ENCODE measurements around the gene ARAP1. TPM values are rescaled to one million over a fixed set of nuclear protein-coding genes. Genes with fewer than 3 reads are reported as not detected.

The ARAP1 gene
- total and polyA plus RNA-seq, 2 of the 8 experiments (the other 6 are each of a cell fraction or from before 2014, with no cell fraction given): 25.7 to 61.6 TPM

GRCh38 chr11:72792437-72793021, 40.3 kb upstream of the ARAP1 start (continued):
- TF ChIP-seq CHD7 (IDR thresholded peaks at IDR 0.05; ENCODE audit: insufficient replicate concordance, low read length): no peak
- TF ChIP-seq, protein P1, sequence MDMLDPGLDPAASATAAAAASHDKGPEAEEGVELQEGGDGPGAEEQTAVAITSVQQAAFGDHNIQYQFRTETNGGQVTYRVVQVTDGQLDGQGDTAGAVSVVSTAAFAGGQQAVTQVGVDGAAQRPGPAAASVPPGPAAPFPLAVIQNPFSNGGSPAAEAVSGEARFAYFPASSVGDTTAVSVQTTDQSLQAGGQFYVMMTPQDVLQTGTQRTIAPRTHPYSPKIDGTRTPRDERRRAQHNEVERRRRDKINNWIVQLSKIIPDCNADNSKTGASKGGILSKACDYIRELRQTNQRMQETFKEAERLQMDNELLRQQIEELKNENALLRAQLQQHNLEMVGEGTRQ (IDR thresholded peaks at IDR 0.05; ENCODE audit: low read length): no peak
- TF ChIP-seq KDM4A (IDR thresholded peaks at IDR 0.05; ENCODE audit: low read depth, low read length, severe bottlenecking): no peak
- TF ChIP-seq, protein P2, sequence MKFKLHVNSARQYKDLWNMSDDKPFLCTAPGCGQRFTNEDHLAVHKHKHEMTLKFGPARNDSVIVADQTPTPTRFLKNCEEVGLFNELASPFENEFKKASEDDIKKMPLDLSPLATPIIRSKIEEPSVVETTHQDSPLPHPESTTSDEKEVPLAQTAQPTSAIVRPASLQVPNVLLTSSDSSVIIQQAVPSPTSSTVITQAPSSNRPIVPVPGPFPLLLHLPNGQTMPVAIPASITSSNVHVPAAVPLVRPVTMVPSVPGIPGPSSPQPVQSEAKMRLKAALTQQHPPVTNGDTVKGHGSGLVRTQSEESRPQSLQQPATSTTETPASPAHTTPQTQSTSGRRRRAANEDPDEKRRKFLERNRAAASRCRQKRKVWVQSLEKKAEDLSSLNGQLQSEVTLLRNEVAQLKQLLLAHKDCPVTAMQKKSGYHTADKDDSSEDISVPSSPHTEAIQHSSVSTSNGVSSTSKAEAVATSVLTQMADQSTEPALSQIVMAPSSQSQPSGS (IDR thresholded peaks at IDR 0.05; ENCODE audit: low read length): no peak
- no peak for TF ChIP-seq BACH1 (IDR thresholded peaks at IDR 0.05; ENCODE audit: low read length)
- no peak for TF ChIP-seq SIX5 (IDR thresholded peaks at IDR 0.05; ENCODE audit: low read depth, low read length)
- no peak for TF ChIP-seq RNF2 (IDR thresholded peaks at IDR 0.05; ENCODE audit: borderline replicate concordance, low read depth, low read length, missing control alignments, poor library complexity, severe bottlenecking)

All from H1 (cell line).